Activated CD8-positive, alpha-beta memory T cell treated with anti-CD3 and anti-CD28 coated beads, Interleukin-2, amount 50 U/mL, for 1 hour (primary cell): Measurements from ENCODE around the gene ACVR1.

Source experiments
- DNase-seq: peaks from one replicate; pipeline ENCODE4 v3.0.0-alpha.2; 2020; ENCODE audit errors: extremely low read depth

The ACVR1 gene

DNA sequence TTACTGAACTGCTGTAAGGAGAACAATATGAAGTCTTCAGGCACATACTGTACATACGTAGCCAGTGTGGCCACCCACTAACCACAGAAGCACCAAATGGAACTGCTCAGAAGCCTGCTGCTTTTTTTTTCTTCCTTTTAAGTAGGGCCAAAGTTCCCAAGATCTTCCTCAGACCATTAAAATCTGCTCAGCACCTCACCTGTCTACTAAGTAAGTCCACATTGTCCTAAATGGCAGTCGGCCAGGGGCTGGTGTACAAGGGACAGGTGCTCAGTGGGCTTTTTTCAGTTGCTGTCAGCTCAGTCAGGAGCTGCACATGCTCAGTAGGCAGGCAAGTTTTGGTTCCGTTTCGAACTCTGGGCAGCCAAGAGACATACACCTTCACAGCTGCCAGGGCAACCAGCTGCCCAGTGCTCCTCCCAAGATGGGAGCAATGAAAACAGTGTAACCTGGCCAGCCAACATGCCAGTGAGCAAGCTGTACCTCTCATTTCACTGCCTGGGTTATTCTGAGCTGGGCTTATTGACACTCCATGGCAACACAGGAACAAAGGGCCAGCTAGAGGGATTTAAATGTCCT lies 86.1 kb downstream of the ACVR1 start:
- DNase-seq, result no peak

DNA sequence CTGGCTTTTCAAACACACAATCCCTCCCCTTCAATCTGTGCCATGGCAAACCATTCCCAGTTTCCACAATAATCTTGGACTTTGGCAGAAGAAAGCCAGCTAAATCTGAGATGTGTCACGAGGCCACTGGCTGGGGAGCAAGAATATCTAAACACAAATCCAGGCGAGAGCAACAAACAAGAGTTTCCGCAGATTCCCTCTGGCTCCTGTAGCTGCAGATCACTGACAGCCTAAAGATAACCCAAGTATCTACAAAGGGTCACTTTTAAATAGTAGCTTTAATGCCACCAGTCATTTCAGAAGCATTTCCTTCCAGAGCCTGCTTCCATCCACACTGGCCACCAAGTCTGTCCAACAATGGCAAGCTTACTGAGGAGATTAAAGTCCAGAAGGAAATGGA lies 86.9 kb downstream of the ACVR1 start:
- DNase-seq, result no peak

DNA sequence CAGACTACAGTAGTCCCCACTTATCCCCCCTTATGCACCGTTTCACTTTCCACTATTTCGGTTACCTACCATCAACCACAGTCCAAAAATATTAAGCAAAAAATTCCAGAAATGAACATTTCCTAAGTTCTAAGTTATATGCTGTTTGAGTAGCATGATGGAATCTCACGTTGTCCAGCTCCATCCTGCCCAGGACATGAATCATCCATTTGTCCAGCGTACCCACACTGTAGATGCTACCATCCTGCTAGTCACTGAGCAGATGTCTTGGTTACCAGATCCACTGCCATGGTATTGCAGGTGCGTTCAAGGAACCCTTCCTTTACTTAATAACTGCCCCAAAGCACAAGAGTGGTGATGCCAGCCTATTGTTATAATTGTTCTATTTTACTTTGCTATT lies 87.9 kb downstream of the ACVR1 start:
- no peak for DNase-seq

DNA sequence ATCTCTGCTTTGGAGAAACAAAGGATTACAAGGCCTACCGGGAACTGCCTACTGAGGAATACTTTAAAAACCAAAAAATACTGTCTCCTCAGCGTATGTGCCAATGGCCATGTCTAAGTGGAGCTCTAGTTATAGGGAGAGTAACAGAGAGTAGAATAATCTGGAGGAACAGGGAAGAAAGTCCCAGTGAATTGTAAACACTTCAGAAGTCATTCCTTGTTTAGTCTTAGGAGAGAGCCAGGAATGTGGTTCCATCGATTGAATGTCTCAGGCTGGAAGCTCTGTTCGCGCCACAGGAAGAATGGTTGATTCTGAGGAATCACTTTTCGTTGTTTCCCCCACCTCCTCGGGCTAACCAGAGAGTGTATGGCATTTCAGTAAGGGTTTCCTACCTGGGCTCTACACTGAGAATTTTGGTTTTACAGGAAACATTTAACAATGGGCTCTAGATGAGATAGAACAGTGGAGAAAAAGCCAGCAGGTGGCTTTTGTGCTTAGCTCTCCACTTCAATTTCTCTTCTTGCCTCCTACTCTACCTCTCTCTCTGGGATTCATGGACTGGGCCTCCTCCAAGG lies 88.7 kb downstream of the ACVR1 start:
- DNase-seq, result no peak

DNA sequence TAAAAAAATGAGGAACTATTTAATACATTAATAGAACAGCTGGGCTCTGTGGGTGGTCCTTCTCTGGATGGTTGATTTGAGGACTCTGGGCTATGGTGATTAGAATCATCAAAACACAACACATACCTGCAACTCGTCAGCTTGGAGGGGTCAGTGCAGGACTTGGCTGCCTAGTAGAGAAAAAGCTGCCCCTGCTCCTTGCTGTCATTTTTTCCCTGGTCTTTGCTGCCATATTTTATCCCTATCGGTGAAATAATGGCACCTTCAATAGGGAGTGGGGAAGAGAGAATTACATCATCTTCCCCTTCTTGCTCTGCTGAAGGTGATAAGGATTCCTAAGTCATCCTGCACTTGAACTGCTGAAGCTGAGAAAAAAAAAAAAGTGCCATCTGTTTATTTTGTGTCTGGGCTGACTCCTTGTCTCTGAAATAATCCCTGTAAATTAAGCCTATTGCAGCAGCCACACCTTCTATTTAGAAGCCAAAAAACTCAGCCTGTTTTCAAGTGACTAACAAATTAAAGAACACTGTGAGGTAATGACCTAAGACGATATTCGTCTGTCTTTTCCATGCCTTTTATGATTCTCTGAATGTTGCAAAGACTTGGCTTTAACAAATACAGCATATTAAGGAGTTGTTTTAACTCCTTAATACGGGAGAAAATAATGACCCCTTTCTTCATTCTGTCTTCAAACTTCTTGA lies 89.3 kb downstream of the ACVR1 start:
- no peak for DNase-seq

DNA sequence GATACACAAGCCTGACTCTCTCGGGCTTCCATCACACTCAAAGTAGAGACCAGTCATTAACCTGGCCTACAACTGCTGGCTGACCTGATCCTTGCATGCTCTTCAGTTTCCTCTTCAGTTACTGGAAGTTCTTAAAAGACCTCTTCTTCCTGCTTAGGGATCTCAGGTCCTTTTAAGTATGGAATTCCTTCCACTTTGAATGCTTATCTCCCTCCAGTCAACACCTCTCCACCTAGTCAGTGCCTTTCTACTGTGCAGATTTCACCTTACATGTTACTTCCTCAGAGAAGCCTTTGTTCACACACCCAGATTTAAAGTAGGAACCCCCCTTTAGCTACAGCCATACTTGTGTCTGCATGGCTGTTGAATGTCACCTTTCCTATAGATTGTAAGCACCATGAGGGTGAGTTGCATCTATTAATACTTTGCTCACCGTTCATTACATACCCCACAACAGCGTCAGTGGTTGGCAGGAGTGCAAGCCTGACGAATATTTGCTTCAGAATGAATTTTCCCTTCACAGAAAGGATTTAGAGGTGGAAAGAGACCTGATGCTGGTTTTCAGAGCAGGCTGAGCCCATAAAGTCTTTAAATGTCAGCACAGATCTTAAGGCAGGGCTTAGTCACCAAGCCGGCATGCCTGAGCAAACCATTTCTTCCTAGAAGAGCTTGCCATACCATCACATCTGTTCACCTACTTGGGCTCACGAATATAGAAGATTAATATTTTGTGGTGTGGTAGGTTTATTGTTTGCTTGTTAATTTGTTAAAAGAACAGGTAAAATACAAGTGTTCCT lies 90.1 kb downstream of the ACVR1 start:
- no peak for DNase-seq

DNA sequence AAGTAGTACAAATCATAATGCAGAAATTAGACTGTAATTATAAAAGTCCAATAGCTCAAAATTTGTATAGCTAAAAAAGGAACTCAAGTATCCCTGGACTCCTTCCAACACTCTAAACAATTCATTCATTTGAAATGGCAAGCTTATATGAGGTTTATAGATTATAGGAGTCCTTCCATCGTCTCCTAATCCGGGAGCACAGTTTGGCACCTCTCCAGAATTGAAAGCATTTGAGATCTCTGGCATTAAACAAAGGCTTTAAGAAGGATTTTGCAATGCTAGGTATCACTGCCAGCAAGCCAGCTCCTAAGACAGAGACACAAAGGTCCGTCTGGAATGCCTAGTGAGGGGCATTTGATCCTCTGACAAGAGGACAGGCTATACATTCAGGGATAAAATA lies 90.9 kb downstream of the ACVR1 start:
- DNase-seq, result no peak

DNA sequence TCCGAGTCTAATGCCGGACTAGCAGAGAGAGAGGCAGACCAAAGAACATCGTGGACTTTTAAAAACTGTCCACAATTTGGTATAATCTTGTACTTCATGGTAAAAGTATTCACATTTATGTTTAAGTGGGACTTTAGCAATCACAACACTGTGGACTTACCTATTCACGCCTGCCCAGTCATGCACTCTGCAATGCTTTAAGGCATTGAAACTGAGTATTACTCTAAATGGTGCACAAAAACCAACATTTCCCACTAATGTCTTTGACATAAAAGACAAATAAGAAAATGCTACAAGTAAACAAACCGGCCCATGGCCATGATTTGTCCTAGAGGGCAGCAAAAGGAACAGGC lies 91.3 kb downstream of the ACVR1 start:
- no peak for DNase-seq

DNA sequence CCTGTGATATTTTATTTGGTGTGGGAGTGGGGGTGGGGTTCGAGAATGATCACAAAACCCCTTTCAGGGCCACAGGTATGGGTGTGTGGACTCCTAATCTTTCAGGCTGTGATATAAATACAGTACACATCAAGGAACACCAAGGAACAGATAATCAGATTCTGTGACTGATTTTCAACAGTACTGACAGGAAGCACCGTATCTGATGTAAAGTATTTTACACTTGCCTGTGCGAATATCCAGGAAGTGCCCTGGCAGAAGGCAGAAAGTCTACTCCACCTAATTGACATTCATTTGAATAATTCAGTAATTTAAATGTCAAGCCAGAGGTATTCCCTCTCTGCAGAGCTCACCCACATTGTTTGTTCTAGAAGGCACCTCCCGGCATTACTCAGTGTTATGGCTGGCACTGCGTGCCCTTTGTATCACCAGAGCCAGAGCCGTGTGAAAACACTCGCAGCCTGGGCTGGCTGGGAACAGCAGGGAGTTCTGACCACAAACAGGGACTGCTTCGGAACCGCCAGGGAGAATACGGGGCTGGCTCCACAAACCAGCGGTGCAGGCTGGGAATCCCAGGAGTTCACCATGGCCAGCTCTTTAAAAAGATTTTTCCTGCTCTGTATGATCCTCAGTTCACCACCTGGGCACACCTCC lies 91.8 kb downstream of the ACVR1 start:
- DNase-seq, result no peak

DNA sequence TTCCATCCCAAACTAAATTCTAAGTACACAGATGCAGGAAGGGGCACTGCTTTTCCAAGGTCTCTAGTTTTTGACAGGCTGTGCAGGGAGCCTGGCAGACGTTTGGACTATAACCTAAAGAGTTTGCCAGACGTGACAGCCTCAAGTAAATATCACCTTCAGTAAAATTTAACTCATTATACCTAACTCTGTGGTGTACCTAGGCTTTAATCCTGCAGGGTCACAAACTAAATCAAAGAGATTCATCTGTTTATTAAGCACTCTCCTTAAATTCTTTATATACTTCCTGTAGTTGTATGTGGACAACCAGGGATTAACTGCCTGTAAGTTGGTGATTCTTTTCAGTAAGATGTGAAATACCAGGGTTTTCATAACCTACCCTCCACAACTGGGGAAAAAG lies 92.9 kb downstream of the ACVR1 start:
- DNase-seq, result no peak

DNA sequence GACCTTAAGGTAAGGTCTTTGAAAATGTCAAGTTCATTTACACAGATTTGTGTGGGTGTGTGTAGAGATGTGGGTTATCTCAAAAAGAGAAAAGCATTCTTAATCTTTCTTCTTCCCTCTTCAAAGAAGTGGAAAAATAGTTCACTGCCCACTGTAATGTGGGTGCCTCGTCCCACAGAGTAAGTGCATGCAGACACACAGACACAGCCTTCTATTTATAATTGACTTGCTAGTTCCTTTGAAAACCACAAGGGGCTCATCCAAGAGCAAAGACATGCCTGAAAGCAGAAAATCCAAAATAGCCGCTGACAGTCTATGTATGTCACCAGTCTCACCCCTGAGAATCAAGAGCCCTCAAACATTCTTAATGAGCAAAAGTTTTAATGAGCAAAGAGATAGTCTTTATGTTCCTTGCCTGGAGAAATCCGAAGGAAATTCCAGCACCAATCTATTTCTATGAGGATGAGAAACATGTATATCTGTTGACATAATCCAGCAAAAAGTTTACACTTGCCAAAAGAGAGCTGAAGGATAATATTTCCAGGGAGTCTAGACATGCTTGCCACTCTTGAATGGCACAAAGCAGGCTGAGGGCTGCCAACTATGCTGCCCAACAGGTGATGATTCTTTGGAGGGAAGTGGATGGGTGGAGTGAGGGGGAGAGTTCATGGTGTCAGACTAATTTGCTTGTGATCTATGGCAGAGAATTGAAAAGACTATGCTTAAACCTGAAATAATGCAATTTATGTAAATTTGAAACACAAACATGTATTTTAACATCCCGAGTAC lies 93.9 kb downstream of the ACVR1 start:
- DNase-seq, result no peak

DNA sequence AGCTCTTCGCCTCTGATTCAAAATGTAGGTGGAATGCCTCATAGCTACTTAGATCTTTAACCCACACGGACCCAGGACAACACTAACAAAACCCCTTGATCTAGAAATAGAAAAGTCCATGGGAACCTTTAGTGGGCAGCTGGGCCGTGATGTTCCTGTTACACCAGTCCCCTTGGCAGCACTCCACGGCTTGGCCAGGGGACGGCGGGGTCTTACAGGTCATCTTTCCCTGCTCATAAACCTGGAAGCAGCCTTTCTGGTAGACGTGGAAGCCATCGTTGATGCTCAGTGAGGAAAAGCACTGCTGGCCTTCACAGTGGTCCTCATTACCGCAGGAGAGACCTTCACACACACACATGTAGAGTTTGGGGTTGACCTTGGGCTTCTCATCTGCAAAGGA lies 95.9 kb downstream of the ACVR1 start:
- no peak for DNase-seq

DNA sequence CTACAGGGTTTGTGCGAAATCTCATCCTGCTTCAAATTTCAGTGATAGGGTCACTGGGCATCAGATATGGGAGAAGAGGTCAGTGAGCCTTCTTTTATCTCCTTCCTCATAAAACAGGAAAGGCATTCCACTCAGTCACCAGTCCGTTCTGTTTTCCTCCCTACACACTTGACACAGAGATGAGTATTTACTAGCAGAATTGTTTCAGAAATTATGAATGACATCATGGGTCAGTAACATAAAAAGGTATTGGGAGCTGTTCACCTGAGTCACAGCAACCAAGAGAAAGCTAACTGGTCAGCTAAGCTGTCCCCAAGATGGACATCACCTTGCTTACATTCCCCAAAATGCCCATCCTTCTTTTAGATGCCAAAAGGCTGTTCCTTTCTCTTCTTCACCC lies 96.3 kb downstream of the ACVR1 start:
- no peak for DNase-seq

DNA sequence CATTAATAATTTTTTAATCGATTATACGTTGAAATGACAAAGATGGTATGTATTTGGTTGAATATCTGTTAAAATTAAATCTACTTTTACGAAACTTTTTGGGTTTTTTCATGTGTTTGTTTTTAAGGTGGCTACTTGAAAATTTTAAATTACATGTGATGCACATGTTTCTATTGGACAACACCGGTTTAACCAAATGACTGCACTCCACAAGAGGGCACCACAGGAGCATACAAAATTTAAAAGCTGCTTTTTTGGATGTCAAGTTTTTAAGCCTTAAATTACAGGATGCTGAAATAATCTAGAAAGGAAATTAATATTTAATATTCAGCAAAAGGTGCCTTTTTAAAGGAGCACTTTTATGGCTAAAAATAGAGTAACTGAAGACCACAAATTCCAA lies 98.7 kb downstream of the ACVR1 start:
- DNase-seq, result no peak

DNA sequence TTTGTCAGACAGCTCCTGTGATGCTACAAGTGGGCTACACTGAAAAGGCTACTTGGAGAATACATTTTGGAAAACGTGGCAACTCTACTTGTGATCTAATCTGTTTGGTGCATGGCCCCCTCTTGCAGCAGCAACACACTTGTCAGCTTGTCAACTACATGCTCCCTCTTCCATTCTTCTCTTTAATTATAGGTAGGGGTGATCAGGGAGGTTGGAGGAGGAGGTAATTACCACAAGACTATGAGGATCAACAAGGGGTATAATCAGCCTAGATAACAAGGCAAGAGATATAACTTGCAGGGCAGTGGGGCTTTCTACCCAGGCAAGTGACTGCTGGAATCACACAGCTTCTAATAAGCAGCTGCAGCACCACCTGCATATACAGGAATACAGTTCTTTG lies 104.9 kb downstream of the ACVR1 start:
- no peak for DNase-seq

DNA sequence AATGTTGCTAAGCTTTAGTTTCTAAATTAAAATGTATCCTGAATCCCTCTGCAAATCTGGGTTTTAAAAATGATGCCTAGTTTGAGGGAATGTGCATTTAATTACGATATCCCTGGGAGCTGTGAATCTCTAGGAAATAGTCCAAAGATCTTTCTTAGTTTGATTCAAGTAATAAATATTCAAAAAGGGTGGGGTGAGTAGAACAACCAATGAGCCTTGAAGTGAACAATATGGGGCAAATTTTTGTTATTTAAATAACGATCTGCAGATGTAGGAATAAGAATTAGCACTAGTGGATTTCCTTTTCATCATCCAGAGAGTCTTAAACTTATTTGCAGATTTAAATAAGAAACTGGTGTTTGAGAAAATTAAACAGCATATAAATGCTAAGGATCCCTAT lies 106.3 kb downstream of the ACVR1 start:
- no peak for DNase-seq

DNA sequence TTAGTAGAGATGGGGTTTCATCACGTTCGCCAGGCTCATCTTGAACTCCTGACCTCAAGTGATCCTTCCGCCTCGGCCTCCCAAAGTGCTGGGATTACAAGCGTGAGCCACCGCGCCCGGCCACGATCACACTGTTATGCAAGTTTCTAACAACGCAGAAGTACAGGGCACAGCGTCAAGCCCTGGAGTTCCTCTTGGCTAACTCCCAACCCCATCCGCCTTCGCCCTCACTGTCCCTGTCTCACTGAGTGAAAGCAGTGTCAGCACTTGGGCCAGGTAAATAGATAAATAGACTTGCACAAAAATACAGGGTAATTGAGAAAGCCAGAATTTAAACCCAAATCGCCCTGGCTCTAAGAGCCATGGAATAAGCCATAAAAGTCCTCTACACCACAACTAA lies 111.7 kb downstream of the ACVR1 start:
- no peak for DNase-seq

DNA sequence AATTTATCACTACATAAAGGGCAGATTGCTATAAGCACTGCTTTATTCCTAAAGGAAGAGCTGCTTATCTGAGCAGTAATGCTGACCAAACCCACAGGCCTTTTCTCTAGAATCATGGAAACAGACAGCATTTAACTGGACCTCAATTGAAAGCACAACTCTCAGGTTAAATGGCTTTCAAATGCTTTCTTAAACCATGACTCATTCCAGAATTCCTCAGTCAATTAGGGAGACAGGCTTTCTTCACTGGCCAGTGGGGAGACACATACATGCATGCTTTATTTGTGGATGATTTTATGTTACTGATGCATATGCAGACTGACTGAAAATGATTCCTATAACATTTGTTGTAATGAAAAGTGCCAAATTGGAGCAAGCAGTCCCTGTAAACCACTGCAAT lies 114.6 kb downstream of the ACVR1 start:
- no peak for DNase-seq

DNA sequence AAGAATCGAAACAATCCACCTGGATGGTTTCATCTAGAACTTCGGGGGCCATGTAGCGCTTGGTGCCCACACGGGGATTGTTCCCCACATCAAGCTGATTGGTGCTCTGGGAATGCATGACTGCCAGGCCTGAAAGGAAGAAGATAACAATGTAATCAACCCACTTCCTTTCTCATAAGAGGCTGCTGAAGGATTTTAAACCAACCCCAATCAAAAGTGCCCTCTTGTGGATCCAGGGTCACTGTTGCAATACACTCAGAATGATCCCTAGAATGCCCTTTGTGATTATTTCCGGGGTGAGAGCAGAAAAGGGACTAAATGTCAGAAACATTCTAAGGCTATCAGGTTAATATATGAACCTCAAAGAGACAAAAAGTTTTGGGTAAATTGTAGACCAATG lies 115.2 kb downstream of the ACVR1 start:
- no peak for DNase-seq

DNA sequence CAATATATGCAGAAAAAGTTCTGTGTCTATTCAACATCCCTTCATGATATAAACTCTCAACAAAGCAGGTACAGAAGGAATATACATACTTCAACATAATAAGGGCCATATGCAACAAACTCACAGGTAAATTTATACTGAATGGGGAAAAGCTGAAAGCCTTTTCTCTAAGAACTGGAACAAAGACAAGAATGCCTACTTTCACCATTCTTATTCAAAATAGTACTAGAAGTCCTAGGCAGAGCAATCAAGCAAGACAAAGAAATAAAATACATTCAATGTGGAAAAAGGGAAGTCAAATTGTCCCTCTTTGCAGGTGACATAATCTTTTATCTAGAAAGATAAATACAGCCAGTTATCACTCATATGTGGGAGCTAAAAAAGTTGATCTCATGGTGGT lies 116.3 kb downstream of the ACVR1 start:
- DNase-seq, result no peak

DNA sequence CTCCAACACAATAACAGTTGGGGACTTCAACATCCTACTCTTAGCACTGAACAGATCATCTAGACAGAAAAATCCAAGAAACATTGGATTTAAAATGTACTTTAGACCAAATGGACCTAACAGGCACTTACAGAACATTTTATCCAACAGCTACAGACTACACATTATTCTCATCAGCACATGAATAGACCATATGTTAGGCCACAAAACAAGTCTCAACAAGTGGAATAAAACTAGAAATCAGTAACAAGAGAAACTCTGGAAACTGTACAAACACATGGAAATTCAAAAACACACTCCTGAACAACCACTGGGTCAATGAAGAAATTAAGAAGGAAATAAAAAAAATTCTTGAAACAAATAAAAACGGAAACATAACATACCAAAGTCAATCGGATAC lies 117.5 kb downstream of the ACVR1 start:
- DNase-seq, result no peak

DNA sequence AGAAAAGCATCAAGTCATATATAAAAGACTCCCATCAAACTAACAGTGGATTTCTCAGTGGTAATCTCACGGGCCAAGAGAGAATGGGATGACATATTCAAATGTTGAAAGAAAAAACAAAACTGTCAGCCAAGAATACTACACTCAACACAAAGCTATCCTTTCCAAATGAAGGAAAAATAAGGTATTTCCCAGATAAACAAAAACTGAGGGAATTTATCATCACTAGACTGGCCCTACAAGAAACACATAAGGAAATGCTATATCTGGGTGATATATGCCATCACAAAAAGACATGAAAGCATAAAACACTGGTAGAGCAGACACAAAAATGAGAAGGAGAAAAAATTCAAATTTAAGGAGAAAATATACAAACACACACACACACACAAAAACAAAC lies 118.6 kb downstream of the ACVR1 start:
- DNase-seq, result no peak
